GM18861 (cell line): ENCODE data around the gene TRPM3.

Source experiments
- ATAC-seq: cut with Tn5 transposase; IDR thresholded peaks from one replicate; pipeline ENCODE4 v1.9.1; 2021; ENCODE audit not compliant: unreplicated experiment

The TRPM3 gene

GRCh38 chr9:70593241-70593640 is 528.2 kb downstream of the TRPM3 start:
- ATAC-seq: no peak

GRCh38 chr9:70590315-70590677 is 531.1 kb downstream of the TRPM3 start:
- no peak for ATAC-seq

- no peak for ATAC-seq
Observed at GRCh38 chr9:70589571-70590314, 531.7 kb downstream of the TRPM3 start.

GRCh38 chr9:70588999-70589398 is 532.4 kb downstream of the TRPM3 start:
- ATAC-seq: no peak

- ATAC-seq: no peak
Observed at GRCh38 chr9:70588381-70588780, 533.0 kb downstream of the TRPM3 start.

GRCh38 chr9:70587201-70587600 is 534.2 kb downstream of the TRPM3 start:
- no peak for ATAC-seq

GRCh38 chr9:70586476-70586875 is 534.9 kb downstream of the TRPM3 start:
- ATAC-seq: no peak

GRCh38 chr9:70581955-70582350 is 539.5 kb downstream of the TRPM3 start:
- ATAC-seq: no peak

GRCh38 chr9:70581214-70581954 is 540.0 kb downstream of the TRPM3 start:
- no peak for ATAC-seq

- ATAC-seq: no peak
Observed at GRCh38 chr9:70580606-70581195, 540.7 kb downstream of the TRPM3 start.

- no peak for ATAC-seq
Observed at GRCh38 chr9:70579686-70580085, 541.7 kb downstream of the TRPM3 start.

GRCh38 chr9:70578720-70579119 is 542.7 kb downstream of the TRPM3 start:
- no peak for ATAC-seq

- ATAC-seq: no peak
Observed at GRCh38 chr9:70577671-70578070, 543.8 kb downstream of the TRPM3 start.

GRCh38 chr9:70576116-70576515 is 545.3 kb downstream of the TRPM3 start:
- no peak for ATAC-seq

GRCh38 chr9:70574151-70574837 is 547.1 kb downstream of the TRPM3 start:
- no peak for ATAC-seq

- ATAC-seq: no peak
Observed at GRCh38 chr9:70573308-70573707, 548.1 kb downstream of the TRPM3 start.

GRCh38 chr9:70571258-70571657 is 550.2 kb downstream of the TRPM3 start:
- ATAC-seq: no peak

GRCh38 chr9:70569791-70570190 is 551.6 kb downstream of the TRPM3 start:
- ATAC-seq: no peak

GRCh38 chr9:70569070-70569772 is 552.2 kb downstream of the TRPM3 start:
- no peak for ATAC-seq

GRCh38 chr9:70567511-70567910 is 553.9 kb downstream of the TRPM3 start:
- ATAC-seq: no peak

GRCh38 chr9:70566751-70567150 is 554.7 kb downstream of the TRPM3 start:
- no peak for ATAC-seq
